HCT116 (cell line): Measurements from ENCODE around the gene C5orf58.

Experiments used
- EZH2 ChIP-seq: fragments of 200-600 bp; sonication (generic); IDR thresholded peaks from 2 replicates; pipeline ENCODE4 v1.6.1; 2017; ENCODE audit warnings: antibody characterized with exemption, mixed run types
- JUND ChIP-seq: IDR thresholded peaks from 2 replicates; pipeline ENCODE4 v1.6.1; 2012

DNA sequence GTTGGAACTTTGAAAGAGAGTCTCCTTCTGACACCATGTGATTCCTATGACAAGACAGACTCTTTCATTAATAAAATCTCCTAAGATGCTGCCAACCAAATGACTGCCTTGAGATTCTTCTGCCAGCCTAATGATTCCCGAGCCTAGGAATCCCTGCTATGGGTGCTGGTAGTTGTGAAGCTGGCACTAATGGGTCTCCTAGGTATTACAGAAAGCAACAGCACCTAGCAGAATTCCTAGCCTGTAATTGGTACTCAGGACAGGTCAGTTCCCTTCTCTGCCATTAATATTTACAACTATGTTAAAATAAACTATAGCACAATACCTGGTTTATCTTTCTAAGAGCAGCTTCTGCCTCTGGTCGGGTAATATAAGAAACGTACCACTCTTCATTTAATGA is 19.3 kb downstream of the C5orf58 start:
- TF ChIP-seq EZH2 (no peak), JUND (no peak)
